ENCODE data around the gene HOXC12.
A peak's percentile ranks its signal among the peaks of the same experiment; 100 is the strongest.

The HOXC12 gene

GRCh38 chr12:53954694-53955035, at the start of gene HOXC12:
Gene HOXC12 (plus strand): TSS chr12:53954903. CDS start chr12:53954930, 27 bp downstream.
- DNase-seq = no peak

- DNase-seq = no peak
These were observed 47.6 kb upstream of the HOXC12 start for GRCh38 chr12:53907103-53907502.

- no peak for DNase-seq
These were observed 37.7 kb upstream of the HOXC12 start for GRCh38 chr12:53916788-53917655.

- no peak for DNase-seq
These were observed 29.9 kb upstream of the HOXC12 start for GRCh38 chr12:53924521-53925405.

GRCh38 chr12:53927220-53928029, 27.3 kb upstream of the HOXC12 start:
- DNase-seq = no peak

GRCh38 chr12:53928054-53928835, 26.5 kb upstream of the HOXC12 start:
- DNase-seq = no peak

GRCh38 chr12:53929527-53929926, 25.2 kb upstream of the HOXC12 start:
- no peak for DNase-seq

GRCh38 chr12:53930591-53931255, 24.0 kb upstream of the HOXC12 start:
- no peak for DNase-seq

GRCh38 chr12:53931844-53932581, 22.7 kb upstream of the HOXC12 start:
- DNase-seq = no peak

GRCh38 chr12:53932915-53933314, 21.8 kb upstream of the HOXC12 start:
- no peak for DNase-seq

GRCh38 chr12:53935383-53936341, 19.0 kb upstream of the HOXC12 start:
- DNase-seq = no peak

- no peak for DNase-seq
These were observed 17.6 kb upstream of the HOXC12 start for GRCh38 chr12:53937099-53937498.

GRCh38 chr12:53937596-53938325, 16.9 kb upstream of the HOXC12 start:
- no peak for DNase-seq

GRCh38 chr12:53938326-53939140, 16.2 kb upstream of the HOXC12 start, which contains the start of gene HOXC13:
Gene HOXC13 (plus strand): TSS chr12:53938831. CDS start chr12:53938907, 76 bp downstream.
- DNase-seq = peak; percentile 21

- DNase-seq = no peak
These were observed 15.3 kb upstream of the HOXC12 start for GRCh38 chr12:53939141-53940108.

- no peak for DNase-seq
These were observed 14.2 kb upstream of the HOXC12 start for GRCh38 chr12:53940443-53941014.

All from NCI-H146 (cell line).